Common myeloid progenitor, CD34-positive (primary cell): ENCODE results near the gene CENPA. TPM values are rescaled to one million over a fixed set of nuclear protein-coding genes. Genes with fewer than 3 reads are reported as not detected.

ENCODE experiments used
- CTCF ChIA-PET: fragments of 350-600 bp; sonication (Branson Sonifier 250); formaldehyde crosslinking; loops from one replicate; lab custom pipeline; 2021; ENCODE audit warnings: antibody characterized with exemption; lab: Charles Lee
- POLR2A ChIA-PET: fragments of 350-600 bp; sonication (Branson Sonifier 250); formaldehyde crosslinking; loops from one replicate; lab custom pipeline; 2021; ENCODE audit warnings: antibody characterized with exemption; lab: Charles Lee
- DNase-seq, 3 donors: peaks; one replicate each; pipeline versions ENCODE4 v3.0.0 to v3.0.0-alpha.2; 2013
- H3K27ac ChIP-seq, 2 experiments: 1 replicate in 1 of 2; 2 replicates in 1 of 2; pipeline ENCODE4 v1.7.0; 2013; ENCODE audit warnings: inconsistent platforms in 2 of 2, low read length in 2 of 2, mild to moderate bottlenecking in 2 of 2, low read depth in 1 of 2, moderate library complexity in 1 of 2; ENCODE audit not compliant: severe bottlenecking in 2 of 2, insufficient read depth in 1 of 2, poor library complexity in 1 of 2
- H3K27me3 ChIP-seq, 5 experiments: replicated peaks in 2 of 5; 1 replicate in 3 of 5; 2 replicates in 2 of 5; pipeline versions ENCODE4 v1.6.1 to v1.7.0; 2013; ENCODE audit warnings: low read length in 4 of 5, mild to moderate bottlenecking in 2 of 5, moderate library complexity in 2 of 5, inconsistent platforms in 1 of 5; ENCODE audit not compliant: insufficient read depth in 5 of 5, control insufficient read depth in 4 of 5
- H3K36me3 ChIP-seq, 4 experiments: 1 replicate in 2 of 4; 2 replicates in 2 of 4; pipeline versions ENCODE4 v1.6.1 to v1.7.0; 2013; ENCODE audit warnings: low read length in 3 of 4, control low read depth in 1 of 4, mild to moderate bottlenecking in 1 of 4; ENCODE audit not compliant: control insufficient read depth in 4 of 4, insufficient read depth in 4 of 4
- H3K4me1 ChIP-seq, 4 experiments: 1 replicate in 3 of 4; 2 replicates in 1 of 4; pipeline versions ENCODE4 v1.6.1 to v1.7.1; 2013; ENCODE audit warnings: low read length in 3 of 4, mild to moderate bottlenecking in 3 of 4, control low read depth in 1 of 4, inconsistent platforms in 1 of 4, moderate library complexity in 1 of 4; ENCODE audit not compliant: control insufficient read depth in 4 of 4, insufficient read depth in 4 of 4; ENCODE audit errors: control extremely low read depth in 1 of 4
- H3K4me3 ChIP-seq, 7 experiments: 1 replicate in 4 of 7; 2 replicates in 3 of 7; pipeline versions ENCODE4 v1.5.1 to v1.7.0; 2013; ENCODE audit warnings: mild to moderate bottlenecking in 7 of 7, low read length in 6 of 7, moderate library complexity in 6 of 7, inconsistent platforms in 2 of 7, low read depth in 2 of 7, control low read depth in 1 of 7; ENCODE audit not compliant: insufficient read depth in 4 of 7, control insufficient read depth in 1 of 7; ENCODE audit errors: extremely low read depth in 1 of 7
- H3K9me3 ChIP-seq, 5 experiments: 1 replicate in 4 of 5; 2 replicates in 1 of 5; pipeline versions ENCODE4 v1.6.1 to v1.7.1; 2013; ENCODE audit warnings: low read length in 4 of 5, mild to moderate bottlenecking in 2 of 5, inconsistent platforms in 1 of 5, low read depth in 1 of 5, moderate library complexity in 1 of 5; ENCODE audit not compliant: control insufficient read depth in 4 of 5, insufficient read depth in 2 of 5; ENCODE audit errors: control extremely low read depth in 1 of 5
- WGBS: methylation state at CpG from one replicate; pipeline ENCODE4 v1.1.5; 2013; ENCODE audit not compliant: insufficient coverage; 5-methylcytosine and 5-hydroxymethylcytosine counted together
- polyA plus RNA-seq: library from polyadenylated mRNA; unstranded; fragments of 120-200 nt; gene quantifications from one replicate; pipeline ENCODE4 v1.2.1, GENCODE V29; 2013

The CENPA gene
- polyA plus RNA-seq = 0.42 TPM

- ChIA-PET POLR2A (interaction anchor here (0.7 kb wide), 1 partner anchor 16 kb away, joined by 4 read pairs; no protein-coding TSS in a partner anchor), CTCF (interaction anchor here (1.5 kb wide), 1 partner anchor 16 kb away, joined by 3 read pairs; no protein-coding TSS in a partner anchor)
- WGBS = 0% methylated on average over 52 of the region's 55 CpGs
Measured at GRCh38 chr2:26785431-26786206, at the start of gene CENPA. Gene CENPA, plus strand, starts transcription at chr2:26786056. Its CDS starts 141 bp downstream, at chr2:26786197.

GRCh38 chr2:26737221-26737620 lies 48.6 kb upstream of the CENPA start:
- ChIA-PET POLR2A (no interaction called here), CTCF (interaction anchor here (0.9 to 2.8 kb wide), 3 partner anchors 8 to 131 kb away, joined by 3 to 11 read pairs (median 4); no protein-coding TSS in a partner anchor)
- Histone ChIP-seq H3K27me3 (peaks cover 0 to 42% (median 17%) of the 10 kb centered on the region in 5 experiments), H3K4me1 (peaks cover 0 to 22% (median 22%) of the 10 kb centered on the region in 4 experiments), H3K9me3 (no peaks in the 10 kb centered on the region), H3K4me3 (no peak overlapping the region), H3K36me3 (no peaks in the 10 kb centered on the region), H3K27ac (no peak overlapping the region)
- no peak for DNase-seq
- WGBS = 97% methylated on average over 3 of the region's 4 CpGs

More at GRCh38 chr2:26785431-26786206, at the start of gene CENPA:
- Histone ChIP-seq H3K9me3 (peaks cover 0 to 10% (median 1%) of the 10 kb centered on the region in 5 experiments), H3K27ac (peak within 1 kb of the TSS in 1 of 2 experiments; percentile 74), H3K27me3 (no peaks in the 10 kb centered on the region), H3K36me3 (peaks cover 0 to 18% (median 8%) of the 10 kb centered on the region in 4 experiments), H3K4me3 (peak within 1 kb of the TSS; percentile 42 to 87 (median 75)), H3K4me1 (peaks cover 8 to 22% (median 13%) of the 10 kb centered on the region in 4 experiments)
- peak; percentile 99 to 100 (median 100) for DNase-seq

GRCh38 chr2:26738481-26738880 lies 47.4 kb upstream of the CENPA start:
- Histone ChIP-seq H3K9me3 (no peaks in the 10 kb centered on the region), H3K36me3 (no peaks in the 10 kb centered on the region), H3K4me1 (peaks cover 0 to 22% (median 22%) of the 10 kb centered on the region in 4 experiments), H3K27me3 (peaks cover 0 to 36% (median 15%) of the 10 kb centered on the region in 5 experiments), H3K4me3 (no peak overlapping the region), H3K27ac (no peak overlapping the region)
- CTCF ChIA-PET = interaction anchor here (2.0 kb wide), 1 partner anchor 28 kb away, joined by 6 read pairs; no protein-coding TSS in a partner anchor
- DNase-seq = peak in 2 of 3 donors; percentile 25 to 43
- WGBS = 89% methylated on average over 1 of the region's 4 CpGs
- POLR2A ChIA-PET = no interaction called here

GRCh38 chr2:26739514-26739913 lies 46.3 kb upstream of the CENPA start:
- DNase-seq = no peak
- Histone ChIP-seq H3K4me3 (no peak overlapping the region), H3K27me3 (peaks cover 0 to 30% (median 13%) of the 10 kb centered on the region in 5 experiments), H3K9me3 (no peaks in the 10 kb centered on the region), H3K36me3 (no peaks in the 10 kb centered on the region), H3K27ac (no peak overlapping the region), H3K4me1 (peaks cover 0 to 22% (median 22%) of the 10 kb centered on the region in 4 experiments)
- ChIA-PET POLR2A (no interaction called here), CTCF (interaction anchor here (1.7 to 2.0 kb wide), 3 partner anchors 9 to 29 kb away, joined by 6 to 11 read pairs (median 9); no protein-coding TSS in a partner anchor)
- 97% methylated on average over 7 of the region's 7 CpGs for WGBS

- H3K4me3 ChIP-seq = peak overlapping the region in 1 of 7 experiments; percentile 31
- peaks cover 0 to 22% (median 22%) of the 10 kb centered on the region in 4 experiments for H3K4me1 ChIP-seq
- no peaks in the 10 kb centered on the region for H3K9me3 ChIP-seq
- POLR2A ChIA-PET = no interaction called here
- H3K36me3 ChIP-seq = no peaks in the 10 kb centered on the region
- DNase-seq = peak in 1 of 3 donors; percentile 13
- CTCF ChIA-PET = interaction anchor here (1.3 to 2.0 kb wide), 7 partner anchors 10 to 160 kb away, joined by 3 to 11 read pairs (median 6); no protein-coding TSS in a partner anchor
- 80% methylated on average over 6 of the region's 6 CpGs for WGBS
- H3K27ac ChIP-seq = no peak overlapping the region
- peaks cover 0 to 28% (median 13%) of the 10 kb centered on the region in 5 experiments for H3K27me3 ChIP-seq
Measured at GRCh38 chr2:26740346-26740745, 45.5 kb upstream of the CENPA start.

GRCh38 chr2:26740890-26741302 lies 45.0 kb upstream of the CENPA start:
- 0% methylated on average over 8 of the region's 8 CpGs for WGBS
- H3K4me1 ChIP-seq = peaks cover 0 to 22% (median 22%) of the 10 kb centered on the region in 4 experiments
- no peak overlapping the region for H3K27ac ChIP-seq
- H3K9me3 ChIP-seq = no peaks in the 10 kb centered on the region
- H3K4me3 ChIP-seq = peak overlapping the region in 2 of 7 experiments; percentile 31 to 44
- no peaks in the 10 kb centered on the region for H3K36me3 ChIP-seq
- ChIA-PET CTCF (interaction anchor here (0.7 to 1.8 kb wide), 10 partner anchors 10 to 221 kb away, joined by 3 to 11 read pairs (median 4); no protein-coding TSS in a partner anchor), POLR2A (interaction anchor here (0.6 to 1.3 kb wide), 2 partner anchors 28 to 97 kb away, joined by 3 read pairs; no protein-coding TSS in a partner anchor)
- peak; percentile 74 to 90 (median 89) for DNase-seq
- peaks cover 0 to 26% (median 13%) of the 10 kb centered on the region in 5 experiments for H3K27me3 ChIP-seq
